Osteoblast (primary cell): Measurements from ENCODE around the gene SIX5. TPM values are rescaled to one million over a fixed set of nuclear protein-coding genes. Genes with fewer than 3 reads are reported as not detected.

ENCODE experiments used
- DNase-seq: peaks from one replicate; pipeline ENCODE4 v3.0.0; 2011; ENCODE audit warnings: low spot score, mixed read lengths; ENCODE audit not compliant: insufficient read length; ENCODE audit errors: missing footprints
- H2AFZ ChIP-seq: 2 replicates; pipeline ENCODE4 v1.6.0; 2011; ENCODE audit warnings: mild to moderate bottlenecking, low read length
- H3K27ac ChIP-seq: 2 replicates; pipeline ENCODE4 v1.5.1; 2011; ENCODE audit warnings: mild to moderate bottlenecking, low read depth, low read length, moderate library complexity
- H3K27me3 ChIP-seq: 2 replicates; pipeline ENCODE4 v1.6.0; 2012; ENCODE audit warnings: mild to moderate bottlenecking, control low read depth, inconsistent platforms, low read length, moderate library complexity; ENCODE audit not compliant: insufficient read depth
- H3K36me3 ChIP-seq: 2 replicates; pipeline ENCODE4 v1.5.1; 2011; ENCODE audit warnings: mild to moderate bottlenecking, low read length, control low read depth, moderate library complexity; ENCODE audit not compliant: insufficient read depth
- H3K4me1 ChIP-seq: 2 replicates; pipeline ENCODE4 v1.5.1; 2011; ENCODE audit warnings: mild to moderate bottlenecking, low read length, control low read depth, moderate library complexity; ENCODE audit not compliant: insufficient read depth
- H3K4me2 ChIP-seq: 2 replicates; pipeline ENCODE4 v1.6.0; 2011; ENCODE audit warnings: mild to moderate bottlenecking, low read length; ENCODE audit not compliant: insufficient read depth
- H3K4me3 ChIP-seq: fragments of 200-600 bp; sonication (generic); 3 replicates; pipeline ENCODE4 v1.5.1; 2012; ENCODE audit warnings: mild to moderate bottlenecking, low read length, inconsistent platforms; ENCODE audit not compliant: insufficient read depth
- H3K79me2 ChIP-seq: 2 replicates; pipeline ENCODE4 v1.6.0; 2012; ENCODE audit warnings: mild to moderate bottlenecking, low read length, control low read depth, inconsistent platforms; ENCODE audit not compliant: insufficient read depth
- H3K9me3 ChIP-seq: 2 replicates; pipeline ENCODE4 v1.5.1; 2011; ENCODE audit warnings: low read depth, low read length, control low read depth
- H4K20me1 ChIP-seq: 2 replicates; pipeline ENCODE4 v1.6.0; 2012; ENCODE audit warnings: mild to moderate bottlenecking, low read length, control low read depth; ENCODE audit not compliant: insufficient read depth
- total RNA-seq: library from RNA; depleted of rRNA; stranded (reverse); fragments of >200 nt; gene quantifications from 2 replicates; pipeline ENCODE4 v1.2.3, GENCODE V29; 2012
- TF ChIP-seq, protein P1 (sequence below): IDR thresholded peaks from 2 replicates; pipeline ENCODE4 v1.5.1; 2011; ENCODE audit warnings: mild to moderate bottlenecking, low read depth, low read length, moderate library complexity; ENCODE audit errors: extremely low read depth

Gene SIX5
- total RNA-seq, 1 donor = 11.6 TPM

DNA sequence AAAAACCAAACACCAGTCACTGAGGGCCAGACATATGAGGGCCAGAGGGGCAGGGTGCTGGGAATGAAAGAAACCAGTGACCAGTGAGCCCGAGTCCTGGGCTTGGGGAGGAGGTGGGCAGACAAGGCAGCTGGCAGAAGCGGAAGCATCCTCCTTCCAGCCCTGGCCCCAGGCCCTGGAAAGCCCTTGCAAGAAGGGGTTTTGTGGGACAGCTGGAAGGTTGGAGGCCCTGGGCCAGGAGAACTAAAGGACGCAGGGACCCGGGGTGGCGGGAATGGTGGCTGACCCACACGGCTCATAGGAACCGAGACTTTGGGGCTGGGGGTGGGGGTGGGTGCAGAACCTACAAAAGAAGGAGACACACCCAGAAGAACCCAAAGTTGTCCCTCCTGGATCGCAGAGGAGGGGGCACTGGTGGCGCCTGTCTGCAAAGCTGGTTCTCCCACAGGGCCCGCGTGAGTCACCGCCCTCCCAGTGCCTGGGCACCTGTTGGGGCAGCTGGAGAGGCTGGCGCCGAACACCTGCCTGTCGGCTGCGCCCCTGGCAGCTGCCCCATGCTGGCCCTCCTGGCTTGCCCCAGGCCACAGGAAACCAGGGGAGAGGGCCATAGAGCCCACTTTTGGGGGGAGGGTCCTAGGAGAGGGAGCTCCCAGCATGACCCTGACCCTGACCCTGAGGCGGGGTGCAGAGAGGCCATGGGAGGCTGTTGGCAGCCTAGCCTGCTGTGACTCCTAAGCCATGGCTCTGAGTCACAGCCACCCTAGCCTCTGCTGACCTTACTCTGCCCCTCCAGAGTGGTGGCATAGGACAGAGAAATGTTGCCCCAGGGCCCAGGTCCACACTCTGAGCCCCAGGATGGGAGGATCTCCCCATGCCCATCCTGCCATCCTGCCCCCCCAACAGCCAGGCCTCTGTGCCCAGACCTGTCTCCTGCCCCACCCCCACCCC is 12.4 kb upstream of the SIX5 start:
- H2AFZ ChIP-seq = no peak overlapping the region
- H3K27ac ChIP-seq = peak overlapping the region; percentile 17
- H4K20me1 ChIP-seq = peaks cover 42% of the 10 kb centered on the region

DNA sequence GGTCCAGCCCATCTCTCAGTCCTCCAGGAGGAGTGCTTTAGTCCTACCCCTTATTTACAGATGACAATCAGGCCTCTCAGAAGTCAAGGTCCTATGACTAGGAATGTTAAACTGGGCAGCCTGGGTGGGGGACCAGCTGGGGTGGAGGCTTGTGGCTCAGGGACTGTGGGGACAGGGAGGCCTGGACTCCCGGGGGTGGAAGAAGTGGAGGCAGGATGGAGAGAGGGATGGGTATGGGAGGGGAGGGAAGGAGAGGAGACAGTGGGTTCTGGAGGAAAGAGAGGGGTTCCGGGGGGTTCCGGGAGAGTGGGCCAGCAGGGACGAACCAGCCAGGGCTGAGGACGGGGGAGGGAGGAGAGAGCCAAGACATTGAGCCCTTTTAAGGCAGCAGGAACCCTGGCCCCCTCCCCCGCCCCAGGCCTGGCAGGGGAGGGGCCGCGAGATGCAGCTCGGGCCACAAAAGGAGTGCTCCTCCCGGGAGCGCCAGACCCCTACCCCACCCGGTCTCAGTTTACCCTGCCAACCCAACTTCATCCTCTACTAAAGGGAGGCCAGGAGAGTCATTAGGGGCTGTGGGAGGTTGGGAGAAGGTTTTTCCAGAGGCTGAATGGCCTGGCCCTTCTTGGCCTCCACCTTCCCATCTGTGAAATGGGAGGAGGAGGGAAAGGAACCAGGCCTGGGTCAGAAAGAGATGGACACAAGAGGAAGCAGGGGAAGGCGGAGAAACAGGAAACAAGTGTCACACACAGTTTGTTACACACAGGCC is 11.6 kb upstream of the SIX5 start:
- TF ChIP-seq, protein P1, sequence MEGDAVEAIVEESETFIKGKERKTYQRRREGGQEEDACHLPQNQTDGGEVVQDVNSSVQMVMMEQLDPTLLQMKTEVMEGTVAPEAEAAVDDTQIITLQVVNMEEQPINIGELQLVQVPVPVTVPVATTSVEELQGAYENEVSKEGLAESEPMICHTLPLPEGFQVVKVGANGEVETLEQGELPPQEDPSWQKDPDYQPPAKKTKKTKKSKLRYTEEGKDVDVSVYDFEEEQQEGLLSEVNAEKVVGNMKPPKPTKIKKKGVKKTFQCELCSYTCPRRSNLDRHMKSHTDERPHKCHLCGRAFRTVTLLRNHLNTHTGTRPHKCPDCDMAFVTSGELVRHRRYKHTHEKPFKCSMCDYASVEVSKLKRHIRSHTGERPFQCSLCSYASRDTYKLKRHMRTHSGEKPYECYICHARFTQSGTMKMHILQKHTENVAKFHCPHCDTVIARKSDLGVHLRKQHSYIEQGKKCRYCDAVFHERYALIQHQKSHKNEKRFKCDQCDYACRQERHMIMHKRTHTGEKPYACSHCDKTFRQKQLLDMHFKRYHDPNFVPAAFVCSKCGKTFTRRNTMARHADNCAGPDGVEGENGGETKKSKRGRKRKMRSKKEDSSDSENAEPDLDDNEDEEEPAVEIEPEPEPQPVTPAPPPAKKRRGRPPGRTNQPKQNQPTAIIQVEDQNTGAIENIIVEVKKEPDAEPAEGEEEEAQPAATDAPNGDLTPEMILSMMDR = no peak
- no peaks in the 10 kb centered on the region for H3K9me3 ChIP-seq

More for the DNA sequence above, 12.4 kb upstream of the SIX5 start:
- peaks cover 41% of the 10 kb centered on the region for H3K36me3 ChIP-seq
- H3K9me3 ChIP-seq = no peaks in the 10 kb centered on the region
- H3K4me1 ChIP-seq = peaks cover 32% of the 10 kb centered on the region
- H3K79me2 ChIP-seq = peaks cover 45% of the 10 kb centered on the region
- H3K4me3 ChIP-seq = peak overlapping the region; percentile 75
- peak overlapping the region; percentile 69 for H3K4me2 ChIP-seq
- DNase-seq = peak; percentile 93
- TF ChIP-seq, protein P1 = no peak
- no peaks in the 10 kb centered on the region for H3K27me3 ChIP-seq

DNA sequence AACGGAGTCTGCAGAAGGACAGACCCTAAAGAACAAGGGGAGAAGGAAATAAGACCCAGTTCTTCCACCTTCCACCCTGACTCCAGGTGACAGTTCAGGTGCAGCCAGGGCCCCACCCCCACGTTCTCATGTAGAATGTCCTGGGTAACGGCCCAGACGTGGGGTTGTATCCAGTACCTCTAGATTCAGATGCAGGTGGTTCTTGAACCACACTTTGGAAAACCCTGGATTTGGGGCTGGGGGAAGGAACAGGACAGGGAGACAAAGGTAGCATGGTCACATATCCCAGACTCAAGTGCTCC is 11.0 kb upstream of the SIX5 start:
- no peak overlapping the region for H2AFZ ChIP-seq
- H3K36me3 ChIP-seq = peaks cover 31% of the 10 kb centered on the region
- peak overlapping the region; percentile 75 for H3K4me3 ChIP-seq
- no peak overlapping the region for H3K27ac ChIP-seq
- H3K4me2 ChIP-seq = peak overlapping the region; percentile 69
- H3K79me2 ChIP-seq = peaks cover 33% of the 10 kb centered on the region
- peak; percentile 72 for DNase-seq
- H3K27me3 ChIP-seq = no peaks in the 10 kb centered on the region
- H3K4me1 ChIP-seq = peaks cover 32% of the 10 kb centered on the region
- TF ChIP-seq, protein P1 = no peak
- no peaks in the 10 kb centered on the region for H3K9me3 ChIP-seq
- H4K20me1 ChIP-seq = peaks cover 42% of the 10 kb centered on the region

More for the DNA sequence above, 11.6 kb upstream of the SIX5 start:
- H3K4me2 ChIP-seq = peak overlapping the region; percentile 69
- no peak overlapping the region for H3K27ac ChIP-seq
- H3K27me3 ChIP-seq = no peaks in the 10 kb centered on the region
- H3K36me3 ChIP-seq = peaks cover 36% of the 10 kb centered on the region
- H3K4me3 ChIP-seq = peak overlapping the region; percentile 75
- H2AFZ ChIP-seq = no peak overlapping the region
- peaks cover 32% of the 10 kb centered on the region for H3K4me1 ChIP-seq
- peak; percentile 87 for DNase-seq
- peaks cover 39% of the 10 kb centered on the region for H3K79me2 ChIP-seq
- H4K20me1 ChIP-seq = peaks cover 42% of the 10 kb centered on the region
